ENCODE results near the gene LDLR. TPM values are rescaled to one million over a fixed set of nuclear protein-coding genes. Genes with fewer than 3 reads are reported as not detected.

LDLR gene
- 48.3 and 64.4 TPM in 2 replicates for total RNA-seq (2014; rRNA removed)
- polyA plus RNA-seq (2012): 32.2 TPM

- DNase-seq (ENCODE audit: low read depth): peak; percentile 93
Measured at GRCh38 chr19:11089254-11090013, at the start of gene LDLR. Gene LDLR, plus strand, starts transcription at chr19:11089463. Its CDS starts 86 bp downstream, at chr19:11089549.

GRCh38 chr19:11041194-11041593 is 48.1 kb upstream of the LDLR start:
- no peak for DNase-seq (ENCODE audit: low read depth)

- no peak for DNase-seq (ENCODE audit: low read depth)
Measured at GRCh38 chr19:11041966-11042627, 47.2 kb upstream of the LDLR start.

DNA sequence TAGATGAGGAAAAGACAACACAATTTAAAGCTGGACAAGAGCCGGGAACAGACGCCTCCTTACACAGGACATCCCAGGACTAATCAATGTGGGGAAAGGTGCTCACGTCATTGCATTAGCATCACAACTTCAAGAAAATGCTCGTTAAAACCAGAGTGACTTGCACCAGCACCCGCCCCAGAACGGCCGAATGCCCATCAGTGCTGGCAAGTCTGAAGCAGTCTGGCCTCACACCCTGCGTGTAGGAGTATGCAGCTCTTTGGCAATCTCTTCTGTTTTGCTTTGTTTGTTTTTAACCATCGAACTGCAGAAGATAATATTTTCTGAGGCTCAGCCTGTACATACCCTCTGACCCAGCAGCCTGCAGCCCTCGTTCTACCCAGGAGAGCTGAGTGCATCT is 44.8 kb upstream of the LDLR start:
- DNase-seq (ENCODE audit: low read depth): no peak

- DNase-seq (ENCODE audit: low read depth): peak; percentile 66
Measured at GRCh38 chr19:11045536-11045935, 43.7 kb upstream of the LDLR start.

DNA sequence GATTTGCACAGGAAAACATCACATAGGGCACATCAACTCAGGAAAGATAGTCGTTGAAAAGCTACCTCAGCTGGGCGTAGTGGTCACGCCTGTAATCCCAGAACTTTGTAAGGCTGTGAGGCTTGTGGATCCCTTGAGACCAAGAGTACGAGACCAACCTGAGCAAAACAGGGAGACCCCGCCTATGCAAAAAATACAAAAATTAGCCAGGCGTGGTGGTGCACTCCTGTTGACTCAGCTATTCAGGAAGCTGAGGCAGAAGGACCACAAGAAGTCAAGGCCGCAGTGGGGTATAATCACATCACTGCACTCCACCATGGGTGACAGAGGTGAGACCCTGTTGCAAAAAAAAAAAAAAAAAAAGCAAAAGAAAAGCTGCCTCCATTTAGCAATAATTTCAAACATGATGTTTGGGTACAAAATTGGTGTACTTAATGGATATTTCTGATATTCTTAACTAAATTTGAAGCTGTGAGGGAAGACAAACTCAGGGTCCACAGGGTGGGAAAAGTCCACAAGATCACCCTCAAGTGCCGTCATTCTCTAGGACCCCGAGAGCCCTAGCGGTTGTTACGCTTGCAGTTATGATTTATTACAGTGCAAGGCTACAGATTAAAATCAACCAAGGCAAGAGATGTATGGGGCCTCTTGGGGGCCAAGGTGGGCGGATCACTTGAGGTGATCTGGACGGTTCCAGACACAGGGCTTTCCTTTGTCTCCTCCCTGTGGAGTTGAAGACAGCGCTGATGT is 42.5 kb upstream of the LDLR start:
- no peak for DNase-seq (ENCODE audit: low read depth)

GRCh38 chr19:11047866-11048265 is 41.4 kb upstream of the LDLR start:
- DNase-seq (ENCODE audit: low read depth): peak; percentile 28

GRCh38 chr19:11050323-11051114 is 38.7 kb upstream of the LDLR start:
- no peak for DNase-seq (ENCODE audit: low read depth)

GRCh38 chr19:11053817-11054195 is 35.5 kb upstream of the LDLR start:
- no peak for DNase-seq (ENCODE audit: low read depth)

DNA sequence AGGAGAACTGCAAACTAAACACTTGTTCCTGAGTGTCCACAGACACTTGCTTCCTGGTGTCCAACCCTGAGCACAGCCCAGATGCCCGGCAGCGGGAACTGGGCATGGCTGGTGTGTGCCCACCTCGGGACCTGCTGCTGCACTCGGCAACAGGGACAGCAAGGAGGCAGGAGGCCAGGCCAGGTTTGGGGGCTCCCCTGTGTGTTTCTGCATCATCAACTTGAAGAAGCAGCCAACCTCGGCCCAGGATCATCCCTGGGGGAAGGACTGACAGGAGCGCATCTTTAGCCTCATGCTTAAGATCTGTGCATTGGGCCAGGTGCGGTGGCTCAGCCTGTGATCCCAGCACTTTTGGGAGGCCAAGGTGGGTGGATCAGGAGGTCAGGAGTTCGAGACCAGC is 35.1 kb upstream of the LDLR start:
- DNase-seq (ENCODE audit: low read depth): no peak

- no peak for DNase-seq (ENCODE audit: low read depth)
Measured at GRCh38 chr19:11054628-11055027, 34.6 kb upstream of the LDLR start.

- DNase-seq (ENCODE audit: low read depth): no peak
Measured at GRCh38 chr19:11058246-11059030, 30.8 kb upstream of the LDLR start.

DNA sequence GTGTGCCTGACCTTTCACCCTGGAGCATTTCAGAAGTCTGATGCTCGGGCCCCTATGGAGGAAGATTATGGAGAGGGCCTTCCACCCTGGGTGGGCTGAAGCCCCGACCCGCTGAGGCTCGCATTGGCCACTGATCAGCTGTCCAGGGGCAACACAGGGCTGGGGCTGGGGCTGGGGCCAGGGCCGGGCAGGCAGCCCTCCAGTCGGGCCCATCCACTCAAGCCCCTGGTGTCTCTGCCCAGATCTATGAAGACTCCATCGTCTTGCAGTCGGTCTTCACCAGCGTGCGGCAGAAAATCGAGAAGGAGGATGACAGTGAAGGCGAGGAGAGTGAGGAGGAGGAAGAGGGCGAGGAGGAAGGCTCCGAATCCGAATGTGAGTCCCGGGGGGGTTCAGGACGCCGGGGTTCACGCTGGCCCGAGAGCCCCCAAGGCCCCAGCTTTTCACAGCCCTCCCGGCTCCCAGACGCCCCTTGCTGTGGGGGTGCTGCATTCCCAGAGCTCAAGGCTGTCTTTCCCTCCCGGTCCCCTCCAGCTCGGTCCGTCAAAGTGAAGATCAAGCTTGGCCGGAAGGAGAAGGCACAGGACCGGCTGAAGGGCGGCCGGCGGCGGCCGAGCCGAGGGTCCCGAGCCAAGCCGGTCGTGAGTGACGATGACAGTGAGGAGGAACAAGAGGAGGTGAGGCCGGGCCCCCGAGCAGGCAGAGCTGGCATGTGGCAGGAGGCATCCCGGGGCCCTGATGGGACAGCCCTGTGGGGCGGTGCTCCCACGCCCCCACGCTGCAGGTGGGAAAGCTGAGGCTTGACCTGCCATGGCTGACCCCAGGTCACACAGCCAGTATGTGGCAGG is 29.5 kb upstream of the LDLR start:
- no peak for DNase-seq (ENCODE audit: low read depth)

DNA sequence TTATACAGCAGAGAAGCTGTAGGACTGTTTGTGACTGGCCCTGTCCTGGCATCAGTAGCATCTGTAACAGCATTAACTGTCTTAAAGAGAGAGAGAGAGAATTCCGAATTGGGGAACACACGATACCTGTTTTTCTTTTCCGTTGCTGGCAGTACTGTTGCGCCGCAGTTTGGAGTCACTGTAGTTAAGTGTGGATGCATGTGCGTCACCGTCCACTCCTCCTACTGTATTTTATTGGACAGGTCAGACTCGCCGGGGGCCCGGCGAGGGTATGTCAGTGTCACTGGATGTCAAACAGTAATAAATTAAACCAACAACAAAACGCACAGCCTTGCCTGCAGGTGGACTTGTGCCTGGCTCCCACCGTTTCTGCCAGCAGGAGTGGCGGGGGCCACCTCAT is 27.3 kb upstream of the LDLR start:
- DNase-seq (ENCODE audit: low read depth): no peak

- DNase-seq (ENCODE audit: low read depth): no peak
Measured at GRCh38 chr19:11063434-11063833, 25.8 kb upstream of the LDLR start.

DNA sequence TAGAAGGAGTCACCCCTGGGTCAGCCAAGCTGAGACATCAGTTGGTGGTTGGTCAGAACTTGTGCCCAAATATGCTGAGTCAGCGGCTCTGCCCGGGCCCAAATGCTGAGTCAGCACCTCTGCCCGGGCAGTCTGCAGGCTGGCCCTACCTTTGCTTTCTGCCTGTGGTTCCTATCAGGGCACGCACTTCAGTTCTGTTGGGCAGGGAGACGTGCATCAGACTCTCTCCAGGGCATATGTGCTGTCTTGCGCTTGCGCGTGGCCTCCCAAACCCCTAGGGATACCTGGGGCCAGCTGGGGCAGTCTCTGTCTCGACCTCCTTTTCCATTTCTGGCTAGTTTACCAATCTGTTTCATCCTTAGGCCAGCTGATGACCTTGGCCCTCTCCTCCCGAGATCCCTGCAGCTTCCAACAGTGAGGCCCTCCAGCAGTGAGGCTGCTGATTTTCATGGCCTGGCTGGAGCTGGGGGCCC is 24.4 kb upstream of the LDLR start:
- no peak for DNase-seq (ENCODE audit: low read depth)

DNA sequence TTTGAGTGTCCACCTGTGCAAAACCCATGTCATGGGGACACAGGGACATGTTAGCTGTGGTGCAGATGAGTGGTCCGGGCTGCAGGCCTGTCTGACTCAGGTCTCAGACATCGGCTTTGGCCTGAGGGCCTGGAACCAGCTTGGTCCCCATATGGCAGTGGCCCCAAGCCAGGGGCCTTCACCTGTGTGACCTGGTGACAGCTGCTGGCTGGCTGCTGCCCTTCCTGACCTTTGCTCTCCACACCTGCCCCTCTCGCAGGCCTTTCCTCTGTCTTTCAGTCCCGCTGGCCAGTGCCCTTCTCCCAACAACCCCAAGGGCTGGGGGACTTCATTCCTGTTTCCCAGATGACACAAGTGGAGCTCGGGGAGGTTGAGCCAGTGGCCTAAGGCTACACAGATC is 22.9 kb upstream of the LDLR start:
- DNase-seq (ENCODE audit: low read depth): no peak

DNA sequence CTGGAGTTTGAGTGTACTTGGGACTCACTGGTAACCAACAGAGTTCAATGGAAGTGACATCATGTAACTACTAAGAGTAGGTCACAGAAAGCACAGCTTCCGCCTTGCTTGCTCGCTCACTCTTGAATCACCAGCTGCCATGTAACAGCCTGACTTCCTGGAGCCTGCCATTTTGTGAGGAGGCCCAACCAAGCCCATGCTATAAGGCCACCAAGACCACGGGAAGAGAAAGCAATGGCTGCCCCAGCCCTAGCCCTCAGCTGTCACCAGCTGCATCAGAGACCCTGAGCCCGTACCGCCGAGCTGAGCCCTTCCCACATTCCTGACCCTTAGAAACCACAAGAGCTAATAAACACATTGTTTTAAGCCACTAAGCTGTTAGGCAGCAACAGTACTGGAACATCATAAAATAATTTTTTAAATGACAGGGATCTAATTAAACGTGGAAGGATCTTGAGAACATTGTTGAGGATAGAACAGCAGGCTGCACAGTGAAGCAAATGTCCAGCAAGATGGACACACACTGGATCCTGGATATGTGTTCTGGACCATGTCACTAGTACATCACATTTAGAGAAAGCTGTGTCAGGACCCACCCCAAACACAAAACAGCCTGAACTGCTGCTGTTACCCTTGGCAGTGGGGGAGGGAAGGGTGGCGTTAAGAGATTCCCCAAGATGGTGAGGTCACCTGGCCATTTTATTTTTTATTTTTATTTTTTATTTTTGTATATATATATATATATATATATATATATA is 21.7 kb upstream of the LDLR start:
- peak; percentile 53 for DNase-seq (ENCODE audit: low read depth)

GRCh38 chr19:11069561-11069960 is 19.7 kb upstream of the LDLR start:
- no peak for DNase-seq (ENCODE audit: low read depth)

All from LHCN-M2 (cell line).